HG02642 (cell line): ENCODE measurements around the gene LMO1.

Source experiments
- ATAC-seq: cut with Tn5 transposase; IDR thresholded peaks from one replicate; pipeline ENCODE4 v1.9.1; 2021; ENCODE audit warnings: mild to moderate bottlenecking; ENCODE audit not compliant: unreplicated experiment, poor library complexity

The LMO1 gene

GRCh38 chr11:8288824-8289491, 25.3 kb upstream of the LMO1 start:
- ATAC-seq = no peak

GRCh38 chr11:8288166-8288772, 24.6 kb upstream of the LMO1 start:
- no peak for ATAC-seq

DNA sequence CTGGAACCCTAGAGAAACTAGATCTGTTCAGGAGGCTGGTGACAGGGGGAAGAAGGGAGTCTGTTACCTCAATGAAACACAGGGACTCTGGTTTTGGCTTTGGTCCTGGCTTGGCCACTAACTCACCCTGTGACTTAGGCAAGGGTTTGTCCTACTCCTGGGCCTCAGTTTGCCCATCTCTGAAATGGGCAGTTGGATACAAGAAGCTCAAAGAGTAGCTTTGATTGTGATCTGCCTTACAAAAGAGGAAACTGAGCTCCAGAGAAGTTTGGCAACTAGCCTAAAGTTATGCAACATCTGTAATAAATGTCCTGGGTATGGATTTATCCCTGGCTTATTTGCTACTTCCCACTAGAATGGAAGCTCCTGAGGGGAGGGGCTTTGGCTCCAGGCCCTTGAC, 24.0 kb upstream of the LMO1 start:
- ATAC-seq = no peak

DNA sequence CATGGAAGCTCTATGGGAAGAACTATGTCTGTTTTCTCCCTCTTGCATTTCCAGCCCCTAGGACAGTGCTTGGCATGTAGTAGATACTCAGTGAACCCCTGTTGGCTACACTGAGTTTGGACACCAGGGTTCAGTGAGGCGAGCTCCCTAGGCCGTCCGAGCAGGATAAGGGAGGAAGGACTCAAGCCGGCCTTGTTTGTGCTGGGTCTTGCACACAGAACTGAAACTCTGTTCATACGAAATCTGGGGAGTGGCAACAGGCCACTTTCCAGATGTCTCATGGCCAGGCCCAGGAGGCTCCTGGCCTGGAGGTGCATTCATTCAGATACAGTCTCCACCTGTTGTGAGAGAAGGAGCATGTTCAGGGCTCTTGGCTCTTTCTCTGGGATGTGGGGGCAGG, 23.6 kb upstream of the LMO1 start:
- ATAC-seq = no peak

- ATAC-seq = no peak
These were observed 23.2 kb upstream of the LMO1 start for GRCh38 chr11:8286886-8287285.

DNA sequence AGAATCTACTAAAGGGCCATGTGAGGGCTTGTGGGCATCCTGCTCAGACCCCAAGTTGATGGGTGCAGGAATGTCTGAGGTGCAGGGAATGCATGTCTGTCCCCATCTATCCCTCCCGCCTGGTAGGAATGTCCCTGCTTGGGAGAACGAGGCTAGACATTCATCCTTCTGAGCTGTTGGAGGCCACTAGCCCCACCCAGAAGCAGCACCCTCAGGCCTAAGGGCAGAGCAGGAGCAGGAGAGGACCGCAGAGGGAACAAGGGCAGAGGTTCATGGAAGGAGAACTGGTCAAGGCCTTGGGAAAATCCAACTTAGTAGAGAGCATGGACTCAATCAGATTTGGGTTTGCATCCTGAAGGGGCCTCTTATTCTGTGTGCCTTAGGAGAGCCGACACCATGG, 22.1 kb upstream of the LMO1 start:
- ATAC-seq = no peak

DNA sequence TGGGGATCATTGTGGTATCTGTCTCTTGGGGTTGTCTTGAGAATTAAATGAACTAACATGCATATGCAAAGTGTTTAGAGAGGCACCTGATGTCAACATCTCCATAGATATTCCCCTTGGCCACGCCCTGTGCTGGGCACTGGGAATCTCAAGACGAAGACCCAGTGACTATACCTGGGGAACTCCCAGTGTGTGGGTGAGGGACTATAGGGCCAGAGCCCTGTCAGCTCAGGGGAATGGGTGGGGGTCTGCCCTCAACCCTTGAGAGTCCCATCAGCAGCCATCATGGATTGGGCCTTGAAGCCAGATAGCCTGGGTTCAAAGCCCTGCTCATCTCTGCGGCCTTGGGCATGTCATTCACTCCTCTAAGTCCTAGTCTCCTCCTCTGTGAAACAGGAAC, 21.6 kb upstream of the LMO1 start:
- ATAC-seq = no peak

GRCh38 chr11:8283465-8284230, 20.0 kb upstream of the LMO1 start:
- no peak for ATAC-seq

- ATAC-seq = no peak
These were observed 19.4 kb upstream of the LMO1 start for GRCh38 chr11:8283100-8283464.

DNA sequence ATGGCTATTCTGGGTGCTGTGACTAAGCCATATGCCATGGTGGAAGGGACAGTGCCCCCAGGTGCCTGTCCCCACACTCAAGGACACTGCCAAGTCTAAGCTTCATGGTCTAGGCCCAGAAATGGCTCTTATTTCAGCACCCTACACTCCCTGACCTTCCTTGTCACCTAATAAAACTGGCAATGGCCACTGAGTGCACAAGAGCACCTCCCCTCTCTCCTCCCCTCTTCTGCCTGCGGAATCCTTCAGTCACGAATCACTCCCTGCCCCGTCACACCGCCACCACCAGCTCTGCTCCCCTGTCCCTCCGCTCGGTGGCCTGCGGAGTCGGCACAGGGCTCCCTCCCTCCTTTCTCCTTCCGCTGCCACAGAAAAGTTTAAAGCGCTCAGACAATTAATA, 19.0 kb upstream of the LMO1 start:
- ATAC-seq = no peak

GRCh38 chr11:8281266-8281665, 17.6 kb upstream of the LMO1 start:
- ATAC-seq = no peak

GRCh38 chr11:8277691-8278090, 14.0 kb upstream of the LMO1 start:
- no peak for ATAC-seq

DNA sequence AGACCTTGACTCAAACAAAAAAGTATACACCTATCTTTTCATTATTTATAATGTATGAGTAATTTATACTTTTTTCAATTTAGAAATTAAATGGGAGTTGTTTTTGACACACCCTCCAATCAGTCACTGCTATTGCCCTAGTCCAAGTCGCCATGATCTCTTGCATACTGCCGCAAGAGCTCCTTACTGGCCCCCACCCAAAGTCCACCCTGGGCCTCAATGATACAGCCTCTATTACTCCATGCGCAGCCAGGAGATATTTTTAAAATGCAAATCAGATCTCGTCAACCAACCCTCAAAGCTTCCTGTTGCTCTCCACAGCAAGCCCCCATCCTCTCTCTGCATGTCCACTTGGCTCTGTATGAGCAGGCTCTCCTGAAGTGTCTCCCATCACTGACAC, 12.8 kb upstream of the LMO1 start:
- ATAC-seq = no peak

DNA sequence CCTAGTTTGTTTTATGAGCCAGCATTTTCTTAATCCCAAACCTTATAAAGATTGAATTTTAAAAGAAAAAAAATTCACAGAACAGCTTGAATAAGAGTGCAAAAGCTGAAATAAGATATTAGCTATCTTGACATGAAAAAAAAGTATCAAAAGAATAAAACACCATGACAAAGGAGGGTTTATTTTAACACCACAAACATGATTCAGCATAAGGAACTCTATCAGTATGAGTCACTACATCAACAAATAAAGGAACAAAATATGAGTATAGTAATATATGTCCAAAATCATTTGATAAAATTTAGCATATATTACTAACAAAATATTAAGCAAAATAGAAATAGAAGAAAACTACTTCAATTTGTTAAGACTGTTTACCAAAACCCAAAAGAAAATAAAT, 9.6 kb upstream of the LMO1 start:
- no peak for ATAC-seq

DNA sequence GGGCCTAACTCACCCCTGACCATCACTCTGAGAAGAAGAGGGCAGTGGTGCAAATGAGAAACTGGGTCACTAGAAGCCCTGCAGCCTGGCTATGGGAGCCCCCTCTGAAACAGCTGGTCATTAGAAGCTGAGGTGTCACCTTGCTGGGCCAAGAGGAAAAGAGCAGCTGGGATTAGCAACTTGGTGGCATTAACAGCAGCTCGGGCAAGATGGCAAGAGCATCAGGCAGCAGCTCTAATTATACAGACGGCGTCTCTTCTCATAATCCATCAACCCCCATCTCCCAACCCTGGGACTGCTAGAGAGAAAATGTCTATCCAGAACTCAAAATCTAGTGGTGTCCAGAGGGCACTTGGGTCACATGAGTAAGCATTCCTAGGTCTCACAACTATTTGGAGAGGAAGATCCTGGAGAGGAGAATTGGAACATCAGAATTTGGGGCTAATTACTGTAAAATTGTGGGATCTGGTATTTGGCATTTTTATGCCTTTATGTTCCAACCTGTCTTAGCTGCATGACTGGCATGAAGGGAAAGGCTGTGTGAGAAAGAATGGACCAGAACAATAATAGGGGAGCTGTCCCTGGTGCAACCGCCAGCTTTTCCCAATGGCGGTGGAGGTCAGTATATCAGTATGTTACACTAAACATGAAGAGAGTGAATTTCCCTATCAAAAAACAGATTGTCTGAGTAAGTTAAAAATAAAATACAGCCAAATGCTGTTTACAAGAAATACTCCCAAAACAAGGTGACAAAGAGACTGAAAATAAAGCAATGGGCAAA, 7.6 kb upstream of the LMO1 start:
- no peak for ATAC-seq

DNA sequence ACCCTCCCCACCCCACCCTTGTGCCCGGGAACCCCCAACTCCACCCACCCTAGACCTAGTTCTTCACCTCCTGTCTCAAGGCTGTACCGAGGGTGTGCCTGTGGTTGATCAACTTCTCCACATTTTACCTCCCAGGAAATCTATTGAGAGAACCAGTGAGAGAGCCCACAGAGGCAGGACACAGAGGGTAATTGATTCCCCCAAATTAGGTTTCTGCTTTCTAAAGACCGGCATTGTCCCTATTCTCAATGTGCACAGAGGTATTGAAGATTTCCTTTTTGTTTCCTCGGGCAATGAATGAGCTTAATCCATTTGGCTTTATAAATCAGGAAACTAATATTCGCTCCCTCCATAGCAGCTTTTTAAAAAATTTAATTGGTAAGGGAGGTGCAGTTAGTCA, 6.0 kb upstream of the LMO1 start:
- ATAC-seq = no peak

DNA sequence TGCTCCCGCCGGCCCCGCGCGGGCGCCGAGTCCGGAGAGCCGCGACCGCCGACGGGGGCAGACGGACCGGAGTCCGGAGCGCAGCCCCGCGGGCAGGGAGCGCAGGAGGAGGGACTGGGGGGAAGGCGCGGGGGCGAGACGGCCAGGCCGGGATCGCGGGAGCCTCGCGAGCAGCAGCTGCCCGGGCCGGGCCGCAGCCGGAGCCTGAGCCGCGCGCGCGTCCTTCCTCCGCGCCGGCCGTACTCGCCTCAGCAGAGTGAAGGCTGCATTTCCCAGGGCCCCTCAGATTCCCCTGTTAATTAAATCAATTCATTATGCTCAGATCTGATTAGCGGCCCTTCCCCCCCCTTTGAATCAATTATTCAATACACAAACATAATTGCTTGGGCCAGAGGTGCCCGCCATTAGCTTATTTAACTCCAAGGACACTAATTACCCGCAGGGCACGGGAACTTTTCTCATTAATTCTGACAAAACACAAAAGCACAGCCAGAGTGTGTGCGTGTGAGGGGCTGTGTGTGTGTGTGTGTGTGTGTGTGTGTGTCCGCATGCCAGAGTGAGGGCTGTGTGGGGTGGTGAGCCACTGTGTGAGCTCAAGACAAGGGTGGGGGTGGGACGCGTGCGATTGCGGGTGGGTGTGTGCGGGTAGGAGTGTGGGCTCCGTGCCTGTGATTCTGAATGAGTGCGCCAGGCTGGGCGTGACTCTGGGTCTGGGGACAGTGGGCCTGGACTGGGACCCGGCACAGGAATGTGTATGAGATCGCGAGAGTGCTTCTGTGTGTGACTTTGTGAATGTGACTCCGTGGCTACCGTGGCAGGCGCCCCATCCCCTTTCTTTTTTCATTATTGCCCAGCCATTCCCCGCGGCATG, 5.1 kb upstream of the LMO1 start:
- no peak for ATAC-seq

GRCh38 chr11:8267831-8268529, 4.3 kb upstream of the LMO1 start:
- ATAC-seq = no peak

DNA sequence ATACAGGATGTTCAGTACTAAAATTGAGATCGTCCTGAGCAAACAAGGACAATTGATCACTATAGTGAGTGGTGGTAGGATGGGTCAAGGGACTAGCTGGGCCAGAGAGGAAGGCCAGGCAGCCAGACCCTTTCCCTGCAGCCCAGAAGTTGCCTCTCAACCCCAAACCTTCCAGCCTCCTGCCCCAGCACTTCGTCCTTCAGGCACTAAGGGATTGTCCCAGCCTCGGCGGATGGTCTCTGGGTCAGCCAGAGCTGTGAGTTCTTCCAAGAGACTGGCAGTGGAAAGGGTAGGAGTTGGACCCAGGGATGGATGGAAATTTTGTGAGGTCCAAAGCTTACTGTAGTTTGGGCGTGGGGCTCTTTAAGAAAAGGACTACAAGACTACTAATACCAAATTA, 3.6 kb upstream of the LMO1 start:
- ATAC-seq = no peak
